Choroid plexus epithelial cell (primary cell): Measurements from ENCODE around the gene DUSP18.

Source experiments
- DNase-seq: peaks from one replicate; pipeline ENCODE4 v3.0.0-alpha.2; 2010; ENCODE audit warnings: low read depth
- H3K4me3 ChIP-seq: 2 replicates; pipeline ENCODE4 v1.5.1; 2011; ENCODE audit warnings: low read depth, mild to moderate bottlenecking, control low read depth, low read length, moderate library complexity
- TF ChIP-seq, protein P1 (sequence below): conservative IDR thresholded peaks from 2 replicates; pipeline ENCODE4 v1.5.1; 2011; ENCODE audit warnings: low read depth, mild to moderate bottlenecking, control low read depth, inconsistent platforms, low read length, moderate library complexity

DUSP18 gene

DNA sequence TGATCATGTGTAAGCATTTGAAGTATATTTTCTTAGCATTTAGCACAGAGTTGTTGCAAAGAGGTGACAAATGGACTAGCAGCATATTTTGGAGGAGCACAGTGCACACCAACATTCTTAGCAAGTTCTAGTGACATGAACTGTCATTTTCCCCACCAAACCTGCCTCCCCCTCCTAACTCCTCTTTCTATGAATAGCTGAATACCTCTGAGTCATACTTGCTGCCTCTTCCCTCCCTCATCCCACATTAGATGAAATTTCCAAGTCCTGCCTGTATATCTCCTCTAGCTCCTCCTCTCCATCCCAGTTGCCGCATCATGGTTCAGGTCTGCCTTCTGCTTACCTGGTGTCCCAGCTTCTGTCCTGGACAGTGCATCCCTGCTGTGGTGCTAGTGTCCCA, 34.2 kb upstream of the DUSP18 start:
- no peak overlapping the region for H3K4me3 ChIP-seq
- TF ChIP-seq, protein P1, sequence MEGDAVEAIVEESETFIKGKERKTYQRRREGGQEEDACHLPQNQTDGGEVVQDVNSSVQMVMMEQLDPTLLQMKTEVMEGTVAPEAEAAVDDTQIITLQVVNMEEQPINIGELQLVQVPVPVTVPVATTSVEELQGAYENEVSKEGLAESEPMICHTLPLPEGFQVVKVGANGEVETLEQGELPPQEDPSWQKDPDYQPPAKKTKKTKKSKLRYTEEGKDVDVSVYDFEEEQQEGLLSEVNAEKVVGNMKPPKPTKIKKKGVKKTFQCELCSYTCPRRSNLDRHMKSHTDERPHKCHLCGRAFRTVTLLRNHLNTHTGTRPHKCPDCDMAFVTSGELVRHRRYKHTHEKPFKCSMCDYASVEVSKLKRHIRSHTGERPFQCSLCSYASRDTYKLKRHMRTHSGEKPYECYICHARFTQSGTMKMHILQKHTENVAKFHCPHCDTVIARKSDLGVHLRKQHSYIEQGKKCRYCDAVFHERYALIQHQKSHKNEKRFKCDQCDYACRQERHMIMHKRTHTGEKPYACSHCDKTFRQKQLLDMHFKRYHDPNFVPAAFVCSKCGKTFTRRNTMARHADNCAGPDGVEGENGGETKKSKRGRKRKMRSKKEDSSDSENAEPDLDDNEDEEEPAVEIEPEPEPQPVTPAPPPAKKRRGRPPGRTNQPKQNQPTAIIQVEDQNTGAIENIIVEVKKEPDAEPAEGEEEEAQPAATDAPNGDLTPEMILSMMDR = no peak
- peak; percentile 16 for DNase-seq

DNA sequence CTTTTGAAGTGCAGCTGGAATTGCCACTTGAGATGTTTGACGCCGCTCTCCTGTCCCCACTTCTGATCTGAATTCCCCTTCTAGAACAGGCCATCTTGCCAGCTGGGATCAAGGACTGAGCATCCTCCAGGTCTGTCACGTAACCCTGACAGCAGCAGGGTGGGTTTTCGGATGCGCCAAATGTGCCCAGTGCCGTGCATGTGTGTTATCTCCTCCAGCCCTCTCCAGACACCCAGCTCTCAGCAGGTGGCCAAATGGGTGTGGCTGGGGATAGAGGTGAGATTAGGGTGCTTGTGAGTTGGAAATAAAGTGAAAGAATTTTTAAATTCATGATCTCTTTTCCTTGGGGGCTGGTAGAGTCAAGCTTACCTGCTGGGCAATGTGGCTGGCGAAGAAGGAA, 30.3 kb upstream of the DUSP18 start:
- H3K4me3 ChIP-seq = no peak overlapping the region
- TF ChIP-seq, protein P1 = no peak
- DNase-seq = no peak

DNA sequence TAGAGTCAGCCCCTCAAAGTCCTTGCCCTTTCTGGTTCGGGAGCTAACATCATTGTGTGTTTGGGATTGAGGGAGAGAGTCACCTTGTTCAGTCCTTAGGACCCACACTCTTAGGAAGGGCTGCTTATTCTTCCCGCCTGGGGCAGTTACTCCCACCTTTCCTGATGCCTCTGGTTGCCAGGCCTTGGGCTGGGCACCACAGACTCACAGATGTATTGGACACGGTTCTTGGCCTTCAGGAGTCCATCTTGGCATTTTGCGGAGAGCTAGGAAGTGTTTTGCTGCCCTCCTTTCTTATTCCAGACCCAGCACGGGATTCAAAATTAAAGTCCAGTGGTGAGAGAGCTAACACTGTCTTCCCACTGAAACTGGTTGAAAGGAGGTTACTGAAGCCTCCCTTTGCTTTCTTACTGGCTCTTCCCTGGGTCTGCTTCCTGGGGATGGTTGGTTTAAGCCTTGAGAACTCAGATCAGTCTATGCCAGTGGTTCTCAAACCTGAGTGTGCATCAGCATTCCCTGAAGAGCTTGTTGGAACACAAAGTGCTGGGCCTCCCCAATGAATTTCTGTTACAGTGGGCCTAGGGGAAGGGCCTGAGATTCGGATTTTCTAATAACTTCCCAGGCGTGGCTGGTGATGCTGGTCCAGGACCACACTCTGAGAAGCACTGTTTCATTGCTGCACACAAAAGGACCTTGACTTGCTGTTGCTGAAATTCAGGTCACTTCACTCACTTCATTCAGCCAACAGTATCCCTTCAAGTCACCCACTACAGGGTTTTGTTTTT, 28.4 kb upstream of the DUSP18 start:
- TF ChIP-seq, protein P1 = no peak
- no peak overlapping the region for H3K4me3 ChIP-seq
- no peak for DNase-seq

DNA sequence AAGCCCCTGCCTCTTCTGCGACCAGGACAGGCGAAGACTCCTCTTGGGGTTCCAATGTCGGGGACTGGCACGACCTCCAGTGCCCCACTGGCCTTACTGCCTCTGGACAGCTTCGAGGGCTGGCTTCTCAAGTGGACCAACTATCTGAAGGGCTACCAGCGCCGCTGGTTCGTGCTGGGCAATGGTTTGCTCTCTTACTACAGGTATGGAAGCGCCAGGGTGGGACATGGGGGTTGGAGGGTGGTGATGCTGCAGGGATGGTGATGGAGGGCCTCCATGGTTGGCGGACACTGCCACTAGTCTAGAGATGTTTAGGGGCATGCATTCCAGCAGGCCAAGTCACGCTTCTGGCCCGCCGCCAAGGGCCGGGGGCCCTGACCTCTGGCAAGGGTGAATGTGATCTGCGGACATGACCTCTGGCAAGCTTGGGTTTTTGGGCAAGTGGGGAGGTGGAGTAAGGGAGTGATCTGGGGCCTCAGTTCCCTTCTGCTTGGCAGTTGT, 27.7 kb upstream of the DUSP18 start:
- no peak for DNase-seq
- H3K4me3 ChIP-seq = peak overlapping the region; percentile 56
- TF ChIP-seq, protein P1 = no peak

DNA sequence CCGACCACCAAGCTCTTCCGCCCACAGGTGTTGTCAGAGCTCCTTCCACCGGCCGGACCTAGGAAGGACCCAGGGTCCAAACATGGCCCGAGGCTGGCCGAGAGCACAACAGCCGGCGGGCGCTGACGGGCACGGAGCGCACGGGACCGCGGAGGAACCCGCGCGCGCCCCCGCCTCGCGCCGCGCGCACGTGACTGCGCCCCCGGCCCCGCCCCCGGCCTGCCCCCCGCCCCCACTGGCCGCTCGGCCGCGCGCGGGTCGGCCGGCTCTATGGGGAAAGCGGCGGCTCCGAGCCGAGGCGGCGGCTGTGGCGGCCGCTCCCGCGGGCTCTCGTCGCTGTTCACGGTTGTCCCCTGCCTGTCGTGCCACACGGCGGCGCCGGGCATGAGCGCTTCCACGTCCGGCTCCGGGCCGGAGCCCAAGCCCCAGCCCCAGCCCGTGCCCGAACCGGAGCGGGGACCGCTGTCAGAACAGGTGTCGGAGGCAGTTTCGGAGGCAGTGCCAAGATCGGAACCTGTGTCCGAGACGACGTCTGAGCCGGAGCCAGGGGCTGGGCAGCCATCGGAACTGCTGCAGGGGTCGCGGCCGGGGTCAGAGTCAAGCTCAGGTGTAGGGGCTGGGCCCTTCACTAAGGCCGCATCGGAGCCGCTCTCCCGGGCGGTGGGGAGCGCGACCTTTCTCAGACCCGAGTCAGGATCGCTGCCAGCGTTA, 27.1 kb upstream of the DUSP18 start, which contains the start of gene OSBP2:
Gene OSBP2 (plus strand): TSS at position 235 of the 711 bp plus-strand sequence. CDS start 36 bp downstream, at position 271.
- no peak for DNase-seq
- H3K4me3 ChIP-seq = peak within 1 kb of the TSS; percentile 61
- TF ChIP-seq, protein P1 = no peak

GRCh38 chr22:30694171-30694639, 26.5 kb upstream of the DUSP18 start:
- TF ChIP-seq, protein P1 = no peak
- DNase-seq = no peak
- peak overlapping the region; percentile 61 for H3K4me3 ChIP-seq
